HG02943 (cell line): ENCODE measurements around the gene CCNI2.
"Not testable (repeated sequence)": the region's sequence is repeated elsewhere in the genome, so short reads cannot be mapped to it uniquely, and the experiment has no call there.

Source experiments
- ATAC-seq: cut with Tn5 transposase; IDR thresholded peaks from one replicate; pipeline ENCODE4 v1.9.1; 2021; ENCODE audit warnings: mild to moderate bottlenecking, low read depth, moderate library complexity; ENCODE audit not compliant: unreplicated experiment

The CCNI2 gene

GRCh38 chr5:132778856-132779255 is 31.6 kb downstream of the CCNI2 start:
- no peak for ATAC-seq

DNA sequence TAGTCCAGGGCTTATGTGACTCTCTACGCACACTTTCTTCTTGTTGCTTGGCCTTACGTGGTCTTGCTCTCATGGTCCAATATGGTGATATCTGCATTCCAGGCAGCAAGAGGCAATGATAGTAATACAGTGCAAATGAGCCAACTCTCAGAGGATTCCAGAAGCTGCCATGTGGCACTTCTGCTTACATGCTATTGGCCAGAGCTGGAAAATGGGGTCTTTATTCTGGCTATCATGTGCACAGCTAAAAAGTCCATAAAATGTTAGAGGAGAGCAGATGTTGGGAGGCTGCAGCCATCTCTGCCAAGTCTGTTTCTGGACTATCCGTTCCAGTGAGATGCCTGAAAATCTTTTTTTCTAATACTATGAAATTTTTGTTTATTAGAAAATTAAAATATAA is 32.7 kb downstream of the CCNI2 start:
- ATAC-seq: no peak

DNA sequence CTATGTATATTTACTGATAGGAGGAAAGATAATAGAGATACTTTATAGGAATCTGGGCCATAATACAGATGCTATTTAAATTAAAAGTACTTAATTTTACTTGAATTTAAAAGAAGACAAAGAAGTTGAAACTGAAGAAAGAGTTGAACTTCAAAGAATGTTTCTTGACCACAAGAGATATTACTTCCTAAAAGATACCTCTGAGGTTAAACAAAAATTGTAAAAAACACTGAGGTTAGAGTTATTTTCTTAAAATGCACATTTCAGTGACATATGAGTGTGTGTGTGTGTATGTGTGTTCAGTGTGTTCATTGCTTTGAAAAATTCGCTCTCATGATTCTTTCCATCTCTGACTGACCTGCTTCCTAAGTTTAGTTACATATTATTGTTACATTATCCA is 33.4 kb downstream of the CCNI2 start:
- no peak for ATAC-seq

DNA sequence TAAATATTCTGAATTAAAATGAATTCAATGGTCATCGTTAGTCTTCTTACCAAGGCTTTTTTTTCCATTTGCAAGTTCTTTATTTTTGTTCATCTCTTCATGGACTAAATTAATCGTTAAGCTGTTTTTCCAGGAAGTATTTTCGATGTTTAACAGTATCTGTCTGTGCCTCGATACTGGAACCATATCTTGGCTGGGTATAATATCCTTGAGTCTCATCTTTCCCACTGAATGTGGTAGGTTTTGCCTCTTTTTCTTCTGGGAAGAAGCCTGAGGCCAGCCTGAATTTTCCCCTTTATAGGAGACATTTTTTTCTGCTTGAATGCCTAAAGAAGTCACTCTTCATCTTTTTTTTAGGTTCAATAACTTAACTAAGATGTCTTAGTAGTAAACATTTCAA is 33.8 kb downstream of the CCNI2 start:
- no peak for ATAC-seq

DNA sequence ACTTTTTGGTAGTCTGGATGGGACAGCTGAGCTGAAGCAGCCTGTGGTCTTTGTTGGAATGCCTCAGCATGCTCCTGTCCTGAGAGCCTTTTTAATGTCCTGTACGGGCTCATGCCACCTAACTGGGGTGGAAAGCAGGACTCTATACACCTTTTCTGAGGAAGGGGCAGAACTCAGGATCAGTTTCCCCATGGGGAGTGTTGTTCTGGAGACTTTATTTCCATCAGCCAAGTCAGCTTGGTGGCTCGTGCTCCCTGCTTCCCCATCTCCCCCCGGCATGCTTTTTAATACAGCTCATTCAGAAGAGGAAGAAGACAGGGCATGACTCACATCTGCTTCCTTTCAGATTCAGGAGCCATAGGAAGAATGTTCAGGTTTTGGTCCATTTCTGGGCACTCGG is 34.9 kb downstream of the CCNI2 start:
- ATAC-seq: no peak

DNA sequence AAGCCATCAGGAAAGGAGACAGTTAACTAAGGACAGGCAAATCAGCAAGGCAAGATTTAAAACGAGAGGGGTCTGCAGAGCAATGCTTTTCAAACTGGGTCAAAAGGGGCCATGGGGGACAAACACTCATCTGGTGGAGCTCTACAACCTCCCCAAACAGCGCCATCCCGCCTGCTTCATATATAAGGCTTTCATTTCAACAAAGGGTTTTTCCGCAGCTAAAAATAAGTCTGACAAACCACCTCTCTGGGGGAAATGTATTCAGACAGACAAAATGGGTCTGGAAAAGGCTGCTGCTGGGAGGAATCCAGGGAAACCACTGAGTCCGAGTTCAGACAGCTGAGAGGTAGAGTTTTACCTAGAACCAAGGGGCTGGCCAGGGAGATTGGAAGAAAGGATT is 38.1 kb downstream of the CCNI2 start:
- no peak for ATAC-seq

DNA sequence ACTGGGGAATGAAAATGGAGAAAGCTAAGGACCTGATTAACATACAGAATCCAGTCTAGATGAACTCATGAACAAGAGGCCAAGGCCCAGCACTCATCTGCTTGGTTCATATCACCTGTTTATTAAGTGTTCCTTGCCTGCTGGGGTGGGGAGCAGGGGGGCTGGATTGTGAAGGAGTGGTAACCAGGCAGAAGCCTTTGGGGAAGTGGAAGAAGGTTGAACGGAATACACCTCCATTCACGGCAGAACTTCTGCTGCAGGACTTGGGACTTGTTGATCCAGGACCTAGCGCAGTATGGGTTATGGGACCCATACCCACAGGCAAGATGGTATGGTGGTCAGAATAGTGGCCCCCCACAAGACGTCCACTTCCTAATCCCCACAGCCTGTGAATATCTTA is 38.6 kb downstream of the CCNI2 start:
- ATAC-seq: no peak

DNA sequence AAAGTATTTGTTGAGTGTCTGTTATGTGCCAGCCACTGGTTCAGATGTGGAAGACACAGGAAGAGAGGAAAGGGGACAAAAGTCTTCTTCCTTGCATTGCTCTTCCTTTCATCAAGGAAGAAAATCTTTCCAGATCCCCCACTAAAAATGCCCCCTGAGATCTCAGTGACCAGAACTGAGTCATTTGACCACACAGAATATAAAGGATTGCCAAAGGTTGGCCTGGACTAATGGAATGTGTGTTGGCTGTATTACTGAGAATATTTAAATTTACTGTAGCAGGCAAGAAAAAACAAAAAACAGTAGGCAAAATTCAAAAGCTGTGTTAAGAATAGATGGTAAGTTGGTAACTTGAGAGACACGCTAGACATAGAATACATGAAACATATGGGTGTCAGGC is 39.9 kb downstream of the CCNI2 start:
- no peak for ATAC-seq

- no peak for ATAC-seq
These were observed 41.3 kb downstream of the CCNI2 start for GRCh38 chr5:132788508-132788907.

DNA sequence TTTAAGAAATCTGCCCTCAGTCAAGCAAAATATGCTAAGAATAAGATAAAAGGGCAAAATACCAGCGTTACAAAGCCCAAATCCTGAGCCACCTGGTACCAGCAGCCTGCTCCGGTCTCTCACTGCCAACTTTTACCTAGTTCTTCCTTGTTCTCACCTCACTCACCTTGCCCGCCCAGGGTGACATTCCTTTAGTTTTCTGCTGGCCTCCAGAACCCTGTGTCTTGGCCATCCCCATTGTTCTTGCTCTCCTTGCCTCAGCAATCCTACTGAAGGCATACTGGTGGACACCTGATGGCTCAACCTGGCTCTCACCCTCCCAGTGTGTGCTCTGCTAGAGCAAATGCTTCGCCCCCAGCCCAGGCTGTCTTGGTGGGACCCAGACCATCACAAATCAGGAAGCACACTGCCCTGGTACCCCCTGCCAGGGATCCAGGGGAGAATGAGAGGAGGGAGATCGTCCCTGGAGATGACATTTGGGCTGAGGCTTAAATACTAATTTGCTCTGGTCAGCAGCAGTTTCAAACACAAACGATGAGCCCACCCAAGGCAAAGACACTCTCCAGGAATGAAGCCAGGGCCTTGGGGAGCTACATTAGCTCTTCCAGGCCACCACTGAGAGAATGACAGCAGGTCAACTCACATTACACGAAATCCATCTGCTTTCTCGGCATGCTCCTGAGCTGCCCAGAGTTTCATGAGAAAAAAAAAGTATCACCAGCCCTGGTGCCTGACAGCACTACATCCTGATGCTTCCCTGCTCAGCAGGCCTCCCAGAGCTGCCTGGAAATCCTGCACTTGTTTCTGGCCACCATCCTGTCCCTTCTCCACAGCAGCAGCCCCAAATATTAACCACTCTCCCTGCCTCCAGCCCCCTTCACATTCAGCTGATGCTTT is 42.0 kb downstream of the CCNI2 start:
- ATAC-seq: no peak

DNA sequence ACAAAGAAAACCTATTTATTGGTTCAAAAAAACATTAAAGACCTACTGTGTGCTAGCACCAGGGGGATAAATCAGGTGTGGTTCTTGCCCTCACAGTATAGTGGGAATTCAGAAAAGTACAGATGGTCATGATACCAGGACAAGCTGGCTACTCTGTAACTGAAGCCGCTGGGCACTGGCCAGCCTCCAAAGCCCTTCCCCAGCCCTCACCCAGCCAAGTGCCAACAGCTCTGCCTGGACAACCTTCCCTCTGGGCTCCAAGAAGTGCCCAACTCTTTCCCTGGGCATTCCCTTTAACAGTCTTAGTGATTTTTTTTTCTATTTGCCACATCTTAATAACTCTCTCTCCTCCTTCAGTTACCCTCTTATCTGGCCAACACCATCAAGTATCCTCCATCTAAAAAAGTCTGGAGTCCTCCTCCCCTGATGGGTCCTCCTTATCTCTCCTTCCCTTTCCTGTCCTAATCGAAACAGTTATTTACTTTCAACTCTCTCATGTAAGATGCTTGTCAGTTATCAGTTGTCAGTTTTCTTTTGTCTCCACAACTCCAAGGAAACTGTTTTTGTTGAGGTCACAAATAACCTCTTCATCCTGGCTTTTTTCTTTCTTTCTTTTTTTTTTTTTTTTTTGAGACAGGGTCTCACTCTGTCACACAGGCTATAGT is 43.1 kb downstream of the CCNI2 start:
- ATAC-seq: no peak

GRCh38 chr5:132791026-132791425 is 43.8 kb downstream of the CCNI2 start:
- no peak for ATAC-seq

DNA sequence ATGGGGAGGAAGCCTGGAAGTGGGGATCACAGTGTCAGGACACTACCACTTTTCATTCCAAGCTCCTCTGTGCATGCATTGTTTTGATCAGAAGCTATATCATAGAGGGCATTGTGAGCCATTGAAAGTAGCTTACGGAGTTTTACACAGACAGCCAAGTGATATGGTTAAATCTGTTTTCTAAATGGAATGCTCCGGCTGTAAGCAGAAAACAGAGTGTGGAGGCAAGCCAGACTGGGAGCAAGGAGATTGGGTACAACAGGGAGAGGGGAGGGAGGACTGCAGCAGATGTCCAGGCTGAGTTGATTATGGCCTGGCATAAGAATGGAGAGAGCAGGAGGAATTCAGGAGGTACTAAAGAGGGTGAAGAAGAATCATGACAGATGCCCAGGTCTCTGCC is 50.4 kb downstream of the CCNI2 start:
- ATAC-seq: no peak

DNA sequence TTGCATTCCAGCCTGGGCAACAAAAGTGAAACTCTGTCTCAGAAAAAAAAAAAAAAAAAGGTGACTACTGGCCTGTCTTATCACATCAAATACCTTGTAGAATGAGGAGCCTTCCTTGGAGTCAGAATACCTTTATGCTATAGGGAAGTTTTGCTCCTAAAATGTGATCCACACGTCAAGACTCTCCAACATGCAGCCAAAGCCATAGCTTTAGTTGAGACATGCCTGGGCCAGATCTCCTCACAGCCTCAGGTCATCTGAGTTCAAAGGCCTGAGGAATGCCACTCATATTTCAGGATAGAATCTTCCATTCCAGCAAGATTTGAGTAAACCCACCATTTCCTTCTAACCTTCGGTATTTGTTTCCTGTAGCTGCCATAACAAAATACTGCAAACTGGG is 52.2 kb downstream of the CCNI2 start:
- ATAC-seq: no peak

- no peak for ATAC-seq
These were observed 53.3 kb downstream of the CCNI2 start for GRCh38 chr5:132800545-132800944.

DNA sequence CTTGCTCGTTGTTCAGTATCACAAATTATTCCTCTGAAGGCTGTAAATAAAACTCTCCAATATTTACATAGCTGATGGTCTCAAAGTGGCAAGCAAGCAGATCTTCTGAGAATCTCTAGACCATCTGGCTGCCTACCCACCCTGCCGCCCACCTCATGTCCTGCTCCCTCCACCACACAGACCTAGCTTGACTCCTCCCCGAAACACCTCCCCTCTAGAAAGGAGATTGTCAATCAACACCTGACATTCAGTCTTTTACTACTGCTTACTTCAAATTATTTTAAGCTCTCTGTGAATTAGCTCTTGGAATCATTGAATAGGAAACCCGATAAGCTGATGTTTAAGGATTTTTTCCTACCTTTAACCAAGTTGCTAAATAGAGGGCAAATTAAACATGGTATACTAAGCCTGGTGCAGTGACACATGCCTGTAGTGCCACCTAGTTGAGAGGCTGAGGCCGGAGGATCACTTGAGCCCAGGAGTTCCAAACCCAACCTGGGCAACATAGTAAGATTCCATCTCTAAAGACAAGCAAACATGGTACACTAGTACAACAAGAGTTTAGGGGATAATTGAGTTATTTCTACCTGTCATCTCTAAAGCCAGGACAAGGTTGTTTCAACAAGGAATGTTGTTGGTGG is 54.9 kb downstream of the CCNI2 start:
- ATAC-seq: no peak

GRCh38 chr5:132802685-132803066 is 55.5 kb downstream of the CCNI2 start:
- not testable (repeated sequence) for ATAC-seq
